Measurements from ENCODE around the gene CHM.

DNA sequence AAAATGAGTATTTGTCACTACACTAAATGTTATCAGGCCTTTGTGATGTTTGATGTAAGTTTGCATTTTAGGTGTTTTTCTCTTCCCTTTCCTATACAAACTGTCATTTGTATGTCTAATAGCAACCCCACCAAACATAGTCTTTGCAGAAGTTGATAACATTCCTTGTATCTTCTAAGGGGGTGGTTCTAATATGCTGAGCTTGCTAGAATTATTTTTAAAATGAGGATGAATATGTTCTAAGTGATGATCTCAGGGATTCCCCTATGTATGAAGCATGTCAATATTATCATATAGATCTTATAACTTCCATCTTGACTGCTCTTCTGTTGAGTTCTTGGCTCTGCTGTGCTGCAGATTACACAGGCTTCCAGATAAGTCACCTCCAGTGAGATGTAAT lies 3.1 kb downstream of the CHM start:
- TF ChIP-seq TCF12 (IDR thresholded peaks at IDR 0.05; ENCODE audit: low read depth, low read length): no peak
- TF ChIP-seq, protein P1, sequence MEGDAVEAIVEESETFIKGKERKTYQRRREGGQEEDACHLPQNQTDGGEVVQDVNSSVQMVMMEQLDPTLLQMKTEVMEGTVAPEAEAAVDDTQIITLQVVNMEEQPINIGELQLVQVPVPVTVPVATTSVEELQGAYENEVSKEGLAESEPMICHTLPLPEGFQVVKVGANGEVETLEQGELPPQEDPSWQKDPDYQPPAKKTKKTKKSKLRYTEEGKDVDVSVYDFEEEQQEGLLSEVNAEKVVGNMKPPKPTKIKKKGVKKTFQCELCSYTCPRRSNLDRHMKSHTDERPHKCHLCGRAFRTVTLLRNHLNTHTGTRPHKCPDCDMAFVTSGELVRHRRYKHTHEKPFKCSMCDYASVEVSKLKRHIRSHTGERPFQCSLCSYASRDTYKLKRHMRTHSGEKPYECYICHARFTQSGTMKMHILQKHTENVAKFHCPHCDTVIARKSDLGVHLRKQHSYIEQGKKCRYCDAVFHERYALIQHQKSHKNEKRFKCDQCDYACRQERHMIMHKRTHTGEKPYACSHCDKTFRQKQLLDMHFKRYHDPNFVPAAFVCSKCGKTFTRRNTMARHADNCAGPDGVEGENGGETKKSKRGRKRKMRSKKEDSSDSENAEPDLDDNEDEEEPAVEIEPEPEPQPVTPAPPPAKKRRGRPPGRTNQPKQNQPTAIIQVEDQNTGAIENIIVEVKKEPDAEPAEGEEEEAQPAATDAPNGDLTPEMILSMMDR (IDR thresholded peaks at IDR 0.05 in 2 of 3, conservative IDR thresholded peaks at IDR 0.05 in 1 of 3; ENCODE audit: control insufficient read depth in 2 of 3, extremely low read depth in 1 of 3, insufficient read depth in 1 of 3, low read depth in 3 of 3, low read length in 3 of 3): no peak
- no peak for TF ChIP-seq POLR2A (IDR thresholded peaks at IDR 0.05; ENCODE audit: low read depth, low read length)
- no peak for TF ChIP-seq HDGF (IDR thresholded peaks at IDR 0.05)
- TF ChIP-seq, protein P2, sequence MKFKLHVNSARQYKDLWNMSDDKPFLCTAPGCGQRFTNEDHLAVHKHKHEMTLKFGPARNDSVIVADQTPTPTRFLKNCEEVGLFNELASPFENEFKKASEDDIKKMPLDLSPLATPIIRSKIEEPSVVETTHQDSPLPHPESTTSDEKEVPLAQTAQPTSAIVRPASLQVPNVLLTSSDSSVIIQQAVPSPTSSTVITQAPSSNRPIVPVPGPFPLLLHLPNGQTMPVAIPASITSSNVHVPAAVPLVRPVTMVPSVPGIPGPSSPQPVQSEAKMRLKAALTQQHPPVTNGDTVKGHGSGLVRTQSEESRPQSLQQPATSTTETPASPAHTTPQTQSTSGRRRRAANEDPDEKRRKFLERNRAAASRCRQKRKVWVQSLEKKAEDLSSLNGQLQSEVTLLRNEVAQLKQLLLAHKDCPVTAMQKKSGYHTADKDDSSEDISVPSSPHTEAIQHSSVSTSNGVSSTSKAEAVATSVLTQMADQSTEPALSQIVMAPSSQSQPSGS (IDR thresholded peaks at IDR 0.05; ENCODE audit: low read length): no peak
- no peak for TF ChIP-seq SIN3A (IDR thresholded peaks at IDR 0.05; ENCODE audit: low read depth, low read length)
- TF ChIP-seq SMAD5 (IDR thresholded peaks at IDR 0.05; ENCODE audit: low read depth): no peak
- no peak for TF ChIP-seq RELA (IDR thresholded peaks at IDR 0.05; ENCODE audit: borderline replicate concordance, partially characterized antibody)
- no peak for TF ChIP-seq EZH2 (IDR thresholded peaks at IDR 0.05; ENCODE audit: borderline replicate concordance, control insufficient read depth, low read depth, low read length)
- no peak for TF ChIP-seq SREBF2 (IDR thresholded peaks at IDR 0.05; ENCODE audit: low read length)
